HS-5 (cell line): ENCODE data around the gene LYSMD3.
"Not testable (repeated sequence)": the region's sequence is repeated elsewhere in the genome, so short reads cannot be mapped to it uniquely, and the experiment has no call there.

Experiments used
- DNase-seq: peaks from one replicate; pipeline ENCODE4 v3.0.0-alpha.2; 2012; ENCODE audit warnings: low read depth

Gene LYSMD3

DNA sequence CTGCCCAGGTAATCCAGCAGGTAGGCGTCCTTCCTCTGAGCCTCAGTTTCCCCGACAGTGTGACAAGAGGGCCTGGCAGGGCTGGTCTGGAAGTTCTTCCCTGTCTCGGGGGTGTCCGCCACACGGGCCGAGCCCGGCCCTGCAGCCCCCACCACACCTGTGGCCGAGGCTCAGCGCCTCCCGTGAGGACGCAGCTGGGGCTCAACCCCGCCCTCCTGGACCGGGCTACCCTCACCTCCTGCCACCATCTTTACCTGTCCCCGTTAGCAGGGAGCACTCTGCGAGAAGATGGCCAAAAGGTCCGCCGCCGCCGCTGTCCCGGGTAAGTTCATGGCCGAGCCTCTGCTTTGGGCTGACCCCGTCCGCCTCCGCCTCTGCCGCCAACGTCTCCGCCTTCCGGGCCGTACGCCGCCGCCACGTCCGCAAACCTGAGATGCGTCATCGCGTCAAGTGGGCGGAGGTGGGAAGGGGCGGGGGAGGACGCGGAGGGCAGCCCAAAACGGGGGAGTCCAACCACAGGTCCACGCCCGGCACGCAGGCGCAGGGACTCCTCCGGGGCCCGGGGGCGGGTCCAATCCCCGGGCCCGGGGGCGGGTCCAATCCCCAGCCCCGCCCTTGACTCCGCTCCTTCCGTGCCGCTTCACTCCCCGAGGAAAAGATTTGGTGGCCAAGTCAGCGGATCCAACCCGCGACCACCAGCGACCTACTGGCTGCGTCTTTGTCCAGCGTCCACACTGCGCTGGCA is at the start of gene LYSMD3:
TSS of gene LYSMD3 (minus strand) at position 391 of the 745 bp plus-strand sequence. CDS start 4,295 bp downstream, outside the sequence.
- DNase-seq = peak; percentile 68

DNA sequence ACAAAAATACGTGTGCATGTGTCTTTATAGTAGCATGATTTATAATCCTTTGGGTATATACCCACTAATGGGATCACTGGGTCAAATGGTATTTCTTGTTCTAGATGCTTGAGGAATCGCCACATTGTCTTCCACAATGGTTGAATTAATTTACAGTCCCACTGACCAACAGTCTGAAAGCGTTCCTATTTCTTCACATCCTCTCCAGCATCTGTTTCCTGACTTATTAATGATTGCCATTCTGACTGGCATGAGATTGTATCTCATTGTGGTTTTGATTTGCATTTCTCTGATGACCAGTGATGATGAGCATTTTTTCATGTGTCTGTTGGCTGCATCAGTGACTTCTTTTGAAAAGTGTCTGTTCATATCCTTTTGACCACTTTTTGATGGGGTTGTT is 47.2 kb upstream of the LYSMD3 start:
- DNase-seq = not testable (repeated sequence)

DNA sequence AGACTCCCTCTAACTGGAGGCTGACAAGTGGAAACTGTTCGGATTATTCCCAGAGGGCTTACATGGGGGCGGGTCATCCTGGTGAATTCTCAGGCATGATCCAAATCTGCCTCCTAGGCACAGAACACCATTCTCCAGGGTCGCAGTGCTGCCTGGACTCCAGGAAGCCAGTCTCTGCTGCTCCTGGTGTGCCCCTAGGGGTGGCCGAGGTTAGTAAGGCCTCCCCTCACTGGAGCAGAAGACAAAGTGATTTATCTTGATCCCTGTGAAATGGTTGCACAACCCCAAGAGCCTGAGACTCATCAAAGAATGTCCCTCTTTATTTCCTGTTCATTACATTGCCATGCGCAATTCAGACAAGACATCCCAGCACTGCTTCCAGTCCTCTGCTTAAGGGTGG is 46.3 kb upstream of the LYSMD3 start:
- DNase-seq = no peak

DNA sequence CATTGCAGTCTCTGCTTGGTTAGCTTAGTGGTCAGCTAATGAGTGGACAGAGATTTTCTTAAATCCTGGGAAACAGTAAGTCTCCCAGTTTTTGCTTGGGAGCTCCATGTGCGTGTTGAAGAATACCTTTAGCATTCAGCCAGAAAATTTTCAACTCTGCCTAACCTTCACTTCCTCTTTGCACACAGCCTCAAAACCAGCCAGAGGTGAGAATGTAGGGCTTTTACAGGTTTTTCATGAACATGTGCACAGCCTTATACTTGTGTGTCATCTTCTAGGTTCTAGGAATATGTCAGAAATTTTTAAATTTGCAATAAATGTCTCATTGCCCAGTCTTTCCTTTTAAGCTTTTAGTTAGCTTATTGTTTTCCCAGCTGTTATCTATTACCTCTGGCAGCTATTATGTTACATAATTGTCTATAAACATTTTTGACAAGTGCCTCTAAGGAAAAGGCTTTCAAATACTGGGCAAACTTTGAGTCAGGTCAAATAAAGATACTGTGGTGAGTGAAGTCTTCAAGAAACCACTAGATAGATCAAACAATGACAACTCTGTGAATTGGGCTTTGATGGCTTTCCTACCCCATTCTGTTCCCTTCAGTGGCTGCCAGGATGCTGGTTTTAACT is 41.9 kb upstream of the LYSMD3 start:
- DNase-seq = no peak

DNA sequence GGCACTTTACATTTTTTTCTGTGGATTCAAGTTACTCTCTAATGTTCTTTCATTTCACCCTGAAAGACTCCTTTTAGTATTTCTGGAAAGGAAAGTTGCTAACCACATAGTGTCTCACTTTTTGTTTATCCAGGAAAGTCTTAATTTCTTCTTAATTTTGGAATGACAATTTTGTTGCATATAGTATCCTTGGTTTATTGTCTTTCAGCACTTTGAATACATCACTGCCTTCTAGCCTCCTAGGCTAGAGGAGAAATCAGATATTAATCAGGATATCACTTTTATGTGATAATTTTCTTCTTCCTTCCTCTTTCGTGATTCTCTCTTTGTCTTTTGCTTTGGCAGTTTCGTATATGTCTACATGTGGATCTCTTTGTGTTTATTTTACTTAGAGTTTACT is 40.6 kb upstream of the LYSMD3 start:
- DNase-seq = no peak

DNA sequence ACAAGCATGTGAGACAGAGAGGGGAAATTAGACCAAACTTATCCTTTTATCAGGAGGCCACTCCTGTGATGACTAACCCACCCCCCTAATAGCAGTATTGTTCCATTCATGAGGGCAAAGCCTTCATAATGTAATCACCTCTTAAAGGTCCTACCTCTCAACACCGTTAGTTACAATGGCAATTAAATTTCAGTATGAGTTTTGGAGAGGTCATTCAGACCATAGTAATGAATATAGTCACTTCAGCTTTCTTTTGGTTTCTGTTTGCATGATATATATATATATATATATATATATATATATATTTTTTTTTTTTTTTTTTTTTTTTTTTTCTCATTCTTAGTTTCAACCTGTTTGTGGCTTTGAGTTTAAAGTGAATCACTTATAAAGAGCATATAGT is 39.7 kb upstream of the LYSMD3 start:
- DNase-seq = no peak

DNA sequence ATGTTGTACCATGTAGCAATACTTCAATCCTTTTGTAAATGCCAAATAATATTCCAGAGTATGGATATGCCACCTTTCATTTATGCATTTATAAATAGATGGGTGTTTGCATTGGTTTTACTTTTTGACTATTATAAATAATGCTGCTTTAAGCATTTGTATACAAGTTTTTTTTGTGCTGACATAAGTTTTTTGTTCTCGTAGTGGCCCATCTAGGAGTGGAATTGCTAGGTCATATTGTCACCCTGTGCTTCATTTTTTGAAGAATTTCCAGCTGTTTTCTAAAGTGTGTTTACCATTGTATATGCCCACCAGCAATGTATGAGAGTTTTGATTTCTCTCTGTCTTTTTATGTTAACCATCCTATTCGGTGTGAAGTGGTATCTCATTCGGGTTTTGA is 36.1 kb upstream of the LYSMD3 start:
- no peak for DNase-seq

DNA sequence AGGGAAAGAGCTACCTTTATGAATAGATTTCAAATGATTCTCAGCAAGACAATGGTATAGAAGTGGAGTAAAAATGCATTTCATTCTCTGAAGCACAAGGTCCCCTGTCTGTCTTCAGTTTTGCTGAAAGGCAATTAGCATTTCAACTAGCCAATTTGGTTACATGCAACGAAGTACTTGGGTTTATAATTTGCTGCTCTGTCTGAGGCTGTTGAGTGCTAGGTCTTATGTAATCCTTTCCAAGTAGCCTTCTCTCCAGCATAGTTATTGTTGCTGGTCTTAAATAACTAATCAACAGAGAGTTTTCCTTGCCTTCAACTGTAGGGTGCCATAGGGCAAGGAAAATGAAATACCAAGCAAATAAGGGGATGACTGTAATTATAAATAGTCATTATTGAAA is 33.7 kb upstream of the LYSMD3 start:
- DNase-seq = no peak

DNA sequence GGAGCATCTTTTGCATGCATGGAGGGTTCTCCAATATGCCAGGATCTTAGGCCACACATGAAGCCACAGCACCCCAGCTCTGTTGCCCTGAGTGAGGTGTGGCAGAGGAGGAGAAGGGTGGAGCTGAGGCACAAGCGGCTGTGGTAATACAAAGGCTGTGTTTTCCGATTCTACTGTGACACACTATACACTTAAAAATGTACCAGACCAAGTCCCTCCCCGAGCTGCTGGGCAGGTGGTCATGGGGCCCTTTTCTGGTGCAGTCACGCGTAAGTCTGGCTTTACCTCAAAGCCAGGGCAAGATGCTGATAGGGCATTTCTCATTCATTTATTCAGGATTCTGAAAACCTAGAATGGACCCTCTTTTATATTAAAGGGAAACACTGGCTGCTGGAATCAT is 33.0 kb upstream of the LYSMD3 start:
- no peak for DNase-seq

DNA sequence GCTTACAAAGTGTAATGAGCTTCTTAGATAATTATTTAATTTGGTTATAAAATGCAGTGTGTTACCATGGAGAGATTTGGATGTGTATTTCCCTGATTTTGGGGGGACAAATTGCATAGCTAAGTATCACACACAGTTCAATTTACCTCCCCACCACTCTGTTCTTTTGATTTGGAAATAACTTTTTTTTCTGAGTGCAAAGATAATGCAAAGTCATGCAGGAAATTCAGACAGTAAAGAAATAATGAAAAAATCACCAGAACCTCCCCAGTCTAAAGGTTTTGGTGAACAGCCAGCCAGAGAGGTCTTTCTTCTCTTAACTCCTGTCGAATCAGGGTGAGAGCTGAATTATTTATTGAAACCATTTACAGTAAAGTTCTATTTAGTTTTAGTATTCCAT is 32.4 kb upstream of the LYSMD3 start:
- no peak for DNase-seq

DNA sequence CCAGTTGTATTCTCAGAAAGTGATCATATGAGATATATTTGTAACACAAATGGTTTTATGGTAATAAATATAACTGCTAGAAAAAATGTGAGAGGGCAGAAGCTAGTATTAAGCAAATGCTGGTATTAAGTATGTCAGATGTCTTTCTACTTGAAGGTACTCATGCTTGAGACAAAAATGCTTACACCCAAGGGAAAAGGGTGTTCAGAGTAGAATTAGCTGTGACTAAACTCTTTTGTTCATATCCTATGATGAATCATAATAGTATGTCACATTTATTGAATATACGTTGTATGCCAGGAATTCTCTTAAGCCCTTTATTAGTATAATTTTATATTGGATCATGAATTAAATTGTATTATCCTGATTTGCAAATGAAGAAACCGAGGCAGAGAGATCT is 31.4 kb upstream of the LYSMD3 start:
- no peak for DNase-seq

DNA sequence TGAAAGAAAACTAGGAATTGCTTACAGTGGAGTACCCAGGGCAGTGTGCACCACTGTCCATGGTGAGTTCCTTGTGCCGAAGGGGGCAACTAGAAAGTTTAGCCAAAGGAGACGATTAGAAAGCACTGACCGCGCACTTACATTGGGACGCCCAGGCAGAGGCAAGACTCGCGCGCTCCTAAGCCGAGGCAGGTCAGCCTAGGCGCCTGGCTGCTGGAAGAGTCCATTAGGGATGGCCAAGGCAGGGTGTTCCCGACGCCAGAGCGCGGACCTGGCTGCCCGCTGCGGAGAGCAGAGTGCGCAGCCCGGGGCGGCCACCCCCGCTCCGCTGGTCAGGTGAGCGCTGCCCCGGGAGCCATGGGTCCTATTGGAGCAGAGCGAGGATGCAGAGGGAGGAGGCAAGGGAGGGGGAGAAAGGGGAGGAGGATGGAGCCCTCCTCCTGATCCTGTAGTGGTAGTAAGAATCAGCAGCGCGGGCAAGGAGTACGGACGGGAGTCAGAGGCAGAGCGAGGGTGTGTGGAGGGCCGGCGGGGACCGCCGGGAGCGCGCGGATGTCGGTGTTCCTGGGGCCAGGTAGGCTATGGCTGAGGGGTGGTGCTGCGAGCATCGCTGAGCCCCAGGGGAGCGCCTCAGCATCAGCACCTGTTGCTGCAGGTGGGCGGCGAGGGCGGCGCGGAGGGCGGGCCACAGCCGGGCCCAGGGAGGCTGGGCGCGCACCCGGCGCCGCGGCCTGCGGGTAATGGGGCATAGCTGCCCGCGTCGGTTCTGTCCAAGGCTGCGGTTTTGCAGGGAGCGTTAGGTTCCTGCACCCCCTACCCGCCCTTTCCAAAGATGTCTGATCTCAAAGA is 29.2 kb upstream of the LYSMD3 start, which contains the start of gene ADGRV1:
TSS of gene ADGRV1 (plus strand) at position 454 of the 849 bp plus-strand sequence. CDS start at position 553, 99 bp downstream.
- no peak for DNase-seq

DNA sequence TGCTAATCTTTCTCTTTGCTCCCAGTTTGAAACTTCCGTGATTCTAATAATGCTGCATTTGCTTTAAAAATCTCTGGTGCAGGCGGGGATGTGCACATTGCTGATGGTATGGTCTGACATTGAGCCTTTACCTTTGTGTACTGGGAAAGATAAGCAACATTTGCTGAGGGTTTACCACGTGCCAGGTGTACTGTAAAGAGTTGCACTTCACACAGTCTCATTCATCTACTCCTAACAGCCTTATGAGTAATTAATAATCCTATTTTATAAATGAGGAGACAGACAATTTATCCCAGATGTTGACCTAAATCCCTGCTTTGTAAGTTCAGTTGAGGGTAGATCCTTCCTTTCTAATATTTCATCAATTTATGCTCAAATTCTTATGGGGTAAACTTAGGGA is 28.5 kb upstream of the LYSMD3 start:
- no peak for DNase-seq

DNA sequence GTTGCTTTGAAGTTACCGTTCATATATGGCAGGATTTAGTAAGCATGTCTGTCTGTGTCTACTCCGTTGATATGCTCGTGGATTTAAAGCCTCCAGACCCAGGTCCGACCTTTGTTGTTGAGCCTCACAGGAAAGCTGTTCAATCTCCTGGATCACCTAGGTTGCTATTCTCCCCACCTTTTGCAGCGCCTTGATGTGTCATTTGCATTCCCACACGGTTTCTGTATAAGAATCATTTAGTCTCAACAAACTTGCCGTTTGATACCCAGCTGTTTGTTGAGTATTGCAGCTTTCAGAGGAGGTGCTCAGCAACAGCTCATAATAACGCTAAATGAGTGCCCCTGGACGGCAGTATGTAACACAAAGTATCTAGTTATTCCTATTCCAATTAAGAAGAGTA is 28.0 kb upstream of the LYSMD3 start:
- DNase-seq = no peak

DNA sequence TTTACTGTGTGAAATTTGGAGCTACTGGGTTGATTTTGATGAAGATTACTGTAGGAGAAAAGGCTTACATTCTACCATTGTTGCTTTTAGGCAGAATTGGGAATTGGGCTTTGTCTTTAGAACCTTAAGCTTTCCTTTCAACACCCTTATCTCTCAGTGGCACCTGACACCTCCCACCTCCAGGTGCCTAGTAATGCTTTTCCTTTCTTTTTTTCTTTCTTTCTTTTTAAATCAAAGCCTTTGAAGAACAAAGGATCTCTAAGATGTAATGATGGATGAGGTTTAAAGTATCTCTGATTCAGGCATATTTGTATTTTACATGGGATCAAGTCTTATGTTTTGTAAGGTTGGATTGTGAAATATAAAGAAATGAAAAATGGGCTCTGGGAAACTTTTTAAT is 26.3 kb upstream of the LYSMD3 start:
- DNase-seq = no peak

DNA sequence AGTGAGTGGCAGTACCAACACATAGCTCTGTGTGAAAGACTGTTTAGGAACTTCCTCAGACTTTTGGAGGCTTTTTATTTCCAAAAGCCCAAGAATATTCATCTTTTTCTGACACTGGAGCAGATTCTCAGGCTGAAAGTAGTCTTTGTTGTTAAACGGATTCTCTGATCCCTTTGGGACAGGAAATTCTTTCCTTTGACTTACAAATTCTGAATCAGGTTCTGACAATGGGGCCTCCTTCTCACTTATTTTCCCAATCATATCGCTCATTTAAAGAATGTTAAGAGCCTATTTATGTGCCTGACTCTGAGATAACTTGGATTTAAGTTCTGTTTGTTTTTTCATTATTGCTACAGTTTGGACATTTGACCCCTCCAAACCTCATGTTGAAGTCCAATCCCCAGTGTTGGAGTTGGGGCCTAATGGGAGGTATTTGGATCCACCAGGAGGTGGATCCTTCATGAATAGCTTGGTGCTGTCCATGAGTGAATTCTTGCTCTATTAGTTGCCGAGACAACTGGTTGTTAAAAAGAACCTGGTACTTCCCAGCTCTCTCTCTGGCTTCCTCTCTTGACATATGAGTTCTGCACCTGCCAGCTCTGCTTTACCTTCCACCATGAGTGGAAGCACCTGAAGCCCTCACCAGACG is 25.1 kb upstream of the LYSMD3 start:
- no peak for DNase-seq

DNA sequence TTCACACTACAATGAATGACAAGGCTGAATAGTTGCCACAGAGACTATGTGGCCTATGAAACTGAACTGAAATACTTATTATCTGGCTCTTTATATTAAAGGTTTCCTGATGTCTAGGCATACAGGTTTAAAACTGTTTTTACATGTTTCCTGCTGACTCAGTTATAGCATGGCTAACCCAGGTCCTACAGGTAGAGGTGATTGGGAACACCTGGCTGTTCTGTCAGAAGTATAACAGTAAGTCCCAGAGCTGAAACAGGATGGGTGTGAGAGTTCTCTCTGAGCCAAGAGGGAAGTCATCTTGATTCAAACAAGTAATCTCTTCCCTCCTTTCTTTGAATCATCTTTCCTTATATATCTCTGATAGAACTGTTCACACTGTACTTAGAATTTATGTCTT is 24.3 kb upstream of the LYSMD3 start:
- DNase-seq = no peak

DNA sequence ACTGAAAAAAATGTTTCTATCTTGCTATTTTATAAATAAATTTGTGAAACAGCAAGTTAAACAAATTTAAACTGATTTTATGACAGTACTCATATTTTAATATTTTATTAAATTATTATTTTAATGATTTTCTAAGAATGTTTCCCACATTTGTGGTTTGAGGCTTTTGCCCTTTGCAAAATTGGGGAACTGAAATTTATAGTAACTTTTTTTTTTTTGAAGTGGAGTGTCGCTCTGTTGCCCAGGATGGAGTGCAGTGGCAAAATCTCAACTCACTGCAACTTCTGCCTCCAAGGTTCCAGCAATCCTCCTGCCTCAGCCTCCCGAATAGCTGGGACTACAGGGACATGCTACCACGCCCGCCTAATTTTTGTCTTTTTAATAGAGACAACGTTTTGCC is 22.0 kb upstream of the LYSMD3 start:
- no peak for DNase-seq

DNA sequence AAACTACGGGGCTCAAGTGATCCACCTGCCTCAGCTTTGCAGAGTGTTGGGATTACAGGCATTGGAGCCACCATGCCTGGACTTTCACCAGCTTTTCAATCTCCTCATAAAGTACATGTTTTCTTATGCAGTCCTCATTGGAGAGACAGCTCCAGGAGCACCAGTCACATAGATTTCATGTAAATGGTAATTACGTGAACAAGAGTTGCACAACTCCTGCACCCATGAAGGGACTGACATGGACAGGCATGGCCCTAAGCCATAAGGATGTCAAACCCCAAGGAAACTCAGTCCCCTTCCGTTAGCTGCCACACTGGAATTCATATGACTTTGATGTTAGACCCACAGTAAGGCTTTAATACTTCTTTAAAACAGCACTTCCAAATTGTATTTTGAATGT is 21.6 kb upstream of the LYSMD3 start:
- DNase-seq = no peak

DNA sequence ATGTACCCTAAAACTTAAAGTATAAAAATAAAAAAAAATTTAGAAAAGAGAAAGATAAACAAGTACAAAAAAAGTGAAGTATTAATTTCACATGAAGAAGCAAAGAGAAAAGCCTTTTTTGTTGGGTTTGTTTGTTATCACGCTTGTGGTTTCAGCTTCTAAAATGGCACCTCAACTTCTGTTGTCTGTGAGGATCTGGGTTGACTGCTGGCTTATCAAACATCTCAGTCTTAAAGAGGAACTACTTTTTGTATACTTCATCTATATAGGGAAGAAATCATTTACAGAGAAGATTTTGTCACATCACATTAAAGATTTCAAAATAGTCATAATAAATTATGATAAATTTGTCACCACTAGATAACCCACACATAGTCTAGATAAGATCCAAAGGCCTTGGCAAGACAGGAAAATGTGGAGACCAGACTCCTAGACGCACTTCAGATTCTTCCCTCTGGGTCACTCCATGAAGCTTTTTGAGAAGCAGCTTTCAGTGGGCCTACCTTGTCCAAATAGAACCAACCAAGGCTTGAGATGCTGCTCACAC is 20.4 kb upstream of the LYSMD3 start:
- DNase-seq = no peak

DNA sequence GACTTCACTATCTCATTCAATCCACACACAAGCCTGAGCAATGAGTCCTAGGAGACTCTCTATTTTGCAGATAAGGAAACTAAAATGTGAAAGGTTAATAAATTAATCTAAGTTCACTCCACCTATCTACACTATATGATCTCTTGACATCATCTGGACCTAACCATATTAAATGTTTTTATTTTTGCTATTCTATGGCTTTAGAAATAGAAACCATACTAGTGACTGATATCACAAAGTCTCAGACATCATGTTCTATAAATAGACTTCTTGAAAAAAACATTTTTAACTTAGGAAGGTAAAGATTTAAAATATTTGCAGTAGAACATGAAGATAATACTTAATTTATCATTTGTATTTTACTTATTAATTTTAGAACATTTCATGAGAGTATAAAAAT is 19.8 kb upstream of the LYSMD3 start:
- DNase-seq = no peak

DNA sequence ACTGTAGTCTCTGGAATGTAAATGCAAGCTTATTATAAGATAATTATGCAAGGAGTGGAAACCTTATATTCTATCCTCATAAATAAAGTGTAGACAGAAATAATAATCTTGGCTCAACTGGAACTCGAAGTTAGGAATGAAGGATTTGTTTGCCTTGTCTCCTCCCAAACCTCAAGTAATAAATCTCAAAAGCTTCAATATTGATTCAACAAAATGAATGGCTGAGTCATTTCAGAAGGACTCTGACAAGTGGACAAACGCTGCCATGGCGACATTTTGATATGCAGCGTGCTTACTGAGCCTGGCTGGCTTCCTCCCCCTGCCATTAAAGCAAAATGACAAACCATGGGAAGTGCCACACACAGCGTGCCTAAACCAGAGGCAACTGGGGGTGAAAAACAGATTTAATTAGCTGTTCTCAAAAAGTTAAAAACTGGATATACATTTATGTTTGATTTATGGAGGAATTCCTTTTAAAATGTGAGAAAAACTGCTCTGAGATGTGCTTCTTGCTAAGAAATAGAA is 18.7 kb upstream of the LYSMD3 start:
- DNase-seq = no peak
